NCI-H1048 (cell line): ENCODE data around the gene SMIM29.
"Not testable (repeated sequence)": the region's sequence is repeated elsewhere in the genome, so short reads cannot be mapped to it uniquely, and the experiment has no call there.

Experiments
- DNase-seq: peaks from one replicate; lab custom pipeline; 2025; lab: John Stamatoyannopoulos, UW

The SMIM29 gene

GRCh38 chr6:34269132-34269531, 20.3 kb upstream of the SMIM29 start:
- not testable (repeated sequence) for DNase-seq

GRCh38 chr6:34267746-34268145, 18.9 kb upstream of the SMIM29 start:
- no peak for DNase-seq

GRCh38 chr6:34263484-34263883, 14.7 kb upstream of the SMIM29 start:
- DNase-seq: not testable (repeated sequence)

GRCh38 chr6:34260576-34261267, 11.9 kb upstream of the SMIM29 start:
- no peak for DNase-seq

GRCh38 chr6:34259529-34260069, 10.8 kb upstream of the SMIM29 start:
- DNase-seq: no peak

GRCh38 chr6:34252395-34252794, 3.6 kb upstream of the SMIM29 start:
- not testable (repeated sequence) for DNase-seq

GRCh38 chr6:34249469-34250261, 859 bp upstream of the SMIM29 start:
- no peak for DNase-seq

GRCh38 chr6:34248198-34248726, 544 bp downstream of the SMIM29 start:
- DNase-seq: no peak

- no peak for DNase-seq
Observed at GRCh38 chr6:34247481-34248197, 1.2 kb downstream of the SMIM29 start.

GRCh38 chr6:34246563-34247391, 2.0 kb downstream of the SMIM29 start:
- no peak for DNase-seq

GRCh38 chr6:34246249-34246562, 2.6 kb downstream of the SMIM29 start:
- DNase-seq: no peak

GRCh38 chr6:34245761-34246140, 3.1 kb downstream of the SMIM29 start:
- DNase-seq: not testable (repeated sequence)

- DNase-seq: not testable (repeated sequence)
Observed at GRCh38 chr6:34245032-34245760, 3.6 kb downstream of the SMIM29 start.

- DNase-seq: no peak
Observed at GRCh38 chr6:34243901-34244884, 4.6 kb downstream of the SMIM29 start.

GRCh38 chr6:34243131-34243771, 5.6 kb downstream of the SMIM29 start:
- DNase-seq: no peak

GRCh38 chr6:34242252-34243130, 6.3 kb downstream of the SMIM29 start:
- no peak for DNase-seq

GRCh38 chr6:34241351-34242215, 7.2 kb downstream of the SMIM29 start:
- DNase-seq: no peak
